Astrocyte (in vitro differentiated cells and primary cell): ENCODE results near the gene DENND1B.

Experiments
- EZH2 ChIP-seq: IDR thresholded peaks from 2 replicates; pipeline ENCODE4 v1.6.1; 2012; ENCODE audit warnings: mild to moderate bottlenecking, low read length, inconsistent platforms; ENCODE audit not compliant: insufficient read depth
- TF ChIP-seq, protein P1 (sequence below): IDR thresholded peaks from 2 replicates; pipeline ENCODE4 v1.5.1; 2011; ENCODE audit warnings: low read depth, mild to moderate bottlenecking, inconsistent platforms, low read length, moderate library complexity; ENCODE audit not compliant: insufficient read depth

DNA sequence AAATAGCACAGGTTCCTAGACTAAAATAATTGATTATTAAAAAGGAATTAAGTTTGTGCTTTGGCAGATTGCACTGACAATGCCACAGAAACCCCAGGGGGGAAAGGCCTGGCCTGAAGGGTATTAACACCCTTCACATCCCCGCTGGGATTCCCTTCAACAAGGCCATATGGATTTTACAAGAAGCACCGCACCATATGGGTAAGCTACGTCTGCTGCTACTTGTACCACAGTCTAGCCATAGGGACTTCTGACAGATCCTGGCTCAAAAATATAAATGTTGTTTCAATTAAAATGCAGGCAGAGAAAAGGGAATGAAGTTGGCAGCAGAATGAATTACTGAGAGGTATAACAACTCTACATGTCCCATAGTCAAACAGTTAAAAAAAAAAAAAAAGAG, 101.0 kb downstream of the DENND1B start:
- no peak for TF ChIP-seq EZH2
- TF ChIP-seq, protein P1, sequence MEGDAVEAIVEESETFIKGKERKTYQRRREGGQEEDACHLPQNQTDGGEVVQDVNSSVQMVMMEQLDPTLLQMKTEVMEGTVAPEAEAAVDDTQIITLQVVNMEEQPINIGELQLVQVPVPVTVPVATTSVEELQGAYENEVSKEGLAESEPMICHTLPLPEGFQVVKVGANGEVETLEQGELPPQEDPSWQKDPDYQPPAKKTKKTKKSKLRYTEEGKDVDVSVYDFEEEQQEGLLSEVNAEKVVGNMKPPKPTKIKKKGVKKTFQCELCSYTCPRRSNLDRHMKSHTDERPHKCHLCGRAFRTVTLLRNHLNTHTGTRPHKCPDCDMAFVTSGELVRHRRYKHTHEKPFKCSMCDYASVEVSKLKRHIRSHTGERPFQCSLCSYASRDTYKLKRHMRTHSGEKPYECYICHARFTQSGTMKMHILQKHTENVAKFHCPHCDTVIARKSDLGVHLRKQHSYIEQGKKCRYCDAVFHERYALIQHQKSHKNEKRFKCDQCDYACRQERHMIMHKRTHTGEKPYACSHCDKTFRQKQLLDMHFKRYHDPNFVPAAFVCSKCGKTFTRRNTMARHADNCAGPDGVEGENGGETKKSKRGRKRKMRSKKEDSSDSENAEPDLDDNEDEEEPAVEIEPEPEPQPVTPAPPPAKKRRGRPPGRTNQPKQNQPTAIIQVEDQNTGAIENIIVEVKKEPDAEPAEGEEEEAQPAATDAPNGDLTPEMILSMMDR, result no peak
